Fibroblast of lung (primary cell): ENCODE measurements around the gene CEACAM6. TPM values are rescaled to one million over a fixed set of nuclear protein-coding genes. Genes with fewer than 3 reads are reported as not detected.
"Not testable (repeated sequence)": the region's sequence is repeated elsewhere in the genome, so short reads cannot be mapped to it uniquely, and the experiment has no call there.

ENCODE experiments used
- DNase-seq, 2 donors: peaks; one replicate each; pipeline versions ENCODE4 v3.0.0 to v3.0.0-alpha.2; 2010; ENCODE audit warnings: low read depth in 2 of 2
- H2AFZ ChIP-seq: 2 replicates; pipeline ENCODE4 v1.5.1; 2012; ENCODE audit warnings: low read length, control low read depth, inconsistent platforms
- H3K27ac ChIP-seq: 2 replicates; pipeline ENCODE4 v1.5.1; 2011; ENCODE audit warnings: low read length, control low read depth; ENCODE audit not compliant: insufficient read depth
- H3K27me3 ChIP-seq: 2 replicates; pipeline ENCODE4 v1.5.1; 2011; ENCODE audit warnings: mild to moderate bottlenecking, low read length; ENCODE audit not compliant: control insufficient read depth, insufficient read depth
- H3K36me3 ChIP-seq: 2 replicates; pipeline ENCODE4 v1.5.1; 2011; ENCODE audit warnings: low read length; ENCODE audit not compliant: control insufficient read depth, insufficient read depth
- H3K4me1 ChIP-seq: 2 replicates; pipeline ENCODE4 v1.5.1; 2011; ENCODE audit warnings: low read length; ENCODE audit not compliant: control insufficient read depth, insufficient read depth; ENCODE audit errors: extremely low read depth
- H3K4me2 ChIP-seq: 2 replicates; pipeline ENCODE4 v1.5.1; 2011; ENCODE audit warnings: low read length, control low read depth; ENCODE audit not compliant: insufficient read depth; ENCODE audit errors: extremely low read depth
- H3K4me3 ChIP-seq, 4 experiments: fragments of 200-600 bp in 1 of 4; sonication (generic) in 1 of 4; replicated peaks in 1 of 4; 2 replicates each; pipeline ENCODE4 v1.5.1; 2011 to 2016; ENCODE audit warnings: low read length in 4 of 4, low read depth in 3 of 4, mild to moderate bottlenecking in 3 of 4, control low read depth in 2 of 4, inconsistent platforms in 1 of 4, mixed read lengths in 1 of 4; ENCODE audit not compliant: insufficient read depth in 1 of 4; ENCODE audit errors: control extremely low read depth in 1 of 4
- H3K79me2 ChIP-seq: 2 replicates; pipeline ENCODE4 v1.5.1; 2012; ENCODE audit warnings: mild to moderate bottlenecking, low read length, inconsistent platforms; ENCODE audit not compliant: control insufficient read depth, insufficient read depth
- H3K9ac ChIP-seq: 2 replicates; pipeline ENCODE4 v1.5.1; 2011; ENCODE audit warnings: mild to moderate bottlenecking, low read length, control low read depth; ENCODE audit not compliant: insufficient read depth
- H3K9me3 ChIP-seq: 2 replicates; pipeline ENCODE4 v1.5.1; 2012; ENCODE audit warnings: low read depth, low read length; ENCODE audit not compliant: control insufficient read depth, insufficient read depth
- H4K20me1 ChIP-seq: 2 replicates; pipeline ENCODE4 v1.5.1; 2011; ENCODE audit warnings: low read length; ENCODE audit not compliant: control insufficient read depth, insufficient read depth; ENCODE audit errors: extremely low read depth
- EZH2 ChIP-seq: IDR thresholded peaks from 2 replicates; pipeline ENCODE4 v1.5.1; 2012; ENCODE audit warnings: low read length, control low read depth, mild to moderate bottlenecking; ENCODE audit errors: missing control alignments
- polyA plus RNA-seq, 2 donors: library from polyadenylated mRNA; depleted of rRNA in 1 of 2; stranded (reverse) in 1 of 2; unstranded in 1 of 2; fragments of >200 nt; gene quantifications; 2 replicates each; pipeline ENCODE4 v1.2.1, GENCODE V29; 2011 to 2012; ENCODE audit warnings: missing spikeins in 1 of 2
- total RNA-seq: library from RNA; depleted of rRNA; stranded (reverse); fragments of >200 nt; gene quantifications from 2 replicates; pipeline ENCODE4 v1.2.1, GENCODE V29; 2014
- TF ChIP-seq, protein P1 (sequence below), 2 donors: IDR thresholded peaks in 1 of 2; conservative IDR thresholded peaks in 1 of 2; 1 replicate in 1 of 2; 2 replicates in 1 of 2; pipeline ENCODE4 v1.5.1; 2011 to 2012; ENCODE audit warnings: low read length in 2 of 2, control low read depth in 1 of 2, inconsistent platforms in 1 of 2, low read depth in 1 of 2, mild to moderate bottlenecking in 1 of 2

The CEACAM6 gene
- total and polyA plus RNA-seq, 2 donors (not counting 1 experiment from before 2014, with no cell fraction given), result not detected

DNA sequence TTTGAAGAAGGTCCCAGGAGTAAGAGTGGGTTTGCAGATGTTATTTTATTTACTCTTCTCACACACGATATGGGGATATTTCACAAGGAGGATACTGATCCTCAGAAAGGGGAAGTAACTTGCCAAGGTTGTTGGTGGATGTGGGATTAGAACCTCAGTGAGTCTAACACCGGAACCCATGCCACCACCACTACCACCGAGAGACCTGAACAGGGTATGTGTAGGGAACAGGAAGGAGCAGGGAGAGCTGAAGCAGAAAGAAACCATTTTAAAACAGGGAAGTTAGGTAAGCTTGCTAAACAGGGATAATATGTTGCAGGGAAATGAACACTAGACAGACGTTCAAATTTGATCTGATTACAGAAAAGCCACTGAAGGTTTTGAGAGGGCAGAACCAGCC, 29.4 kb downstream of the CEACAM6 start:
- H4K20me1 ChIP-seq, result no peaks in the 10 kb centered on the region
- H3K79me2 ChIP-seq, result no peaks in the 10 kb centered on the region
- peaks cover 5% of the 10 kb centered on the region for H3K27me3 ChIP-seq
- no peaks in the 10 kb centered on the region for H3K36me3 ChIP-seq
- H3K4me2 ChIP-seq, result no peak overlapping the region
- H3K4me3 ChIP-seq, result no peak overlapping the region
- H3K9ac ChIP-seq, result no peak overlapping the region
- no peak overlapping the region for H3K27ac ChIP-seq
- DNase-seq, result no peak
- H2AFZ ChIP-seq, result no peak overlapping the region
- TF ChIP-seq, protein P1, sequence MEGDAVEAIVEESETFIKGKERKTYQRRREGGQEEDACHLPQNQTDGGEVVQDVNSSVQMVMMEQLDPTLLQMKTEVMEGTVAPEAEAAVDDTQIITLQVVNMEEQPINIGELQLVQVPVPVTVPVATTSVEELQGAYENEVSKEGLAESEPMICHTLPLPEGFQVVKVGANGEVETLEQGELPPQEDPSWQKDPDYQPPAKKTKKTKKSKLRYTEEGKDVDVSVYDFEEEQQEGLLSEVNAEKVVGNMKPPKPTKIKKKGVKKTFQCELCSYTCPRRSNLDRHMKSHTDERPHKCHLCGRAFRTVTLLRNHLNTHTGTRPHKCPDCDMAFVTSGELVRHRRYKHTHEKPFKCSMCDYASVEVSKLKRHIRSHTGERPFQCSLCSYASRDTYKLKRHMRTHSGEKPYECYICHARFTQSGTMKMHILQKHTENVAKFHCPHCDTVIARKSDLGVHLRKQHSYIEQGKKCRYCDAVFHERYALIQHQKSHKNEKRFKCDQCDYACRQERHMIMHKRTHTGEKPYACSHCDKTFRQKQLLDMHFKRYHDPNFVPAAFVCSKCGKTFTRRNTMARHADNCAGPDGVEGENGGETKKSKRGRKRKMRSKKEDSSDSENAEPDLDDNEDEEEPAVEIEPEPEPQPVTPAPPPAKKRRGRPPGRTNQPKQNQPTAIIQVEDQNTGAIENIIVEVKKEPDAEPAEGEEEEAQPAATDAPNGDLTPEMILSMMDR (conservative IDR thresholded peaks at IDR 0.05 in 1 of 2, IDR thresholded peaks at IDR 0.05 in 1 of 2; ENCODE audit: low read depth in 1 of 2, low read length in 2 of 2), result no peak
- TF ChIP-seq EZH2, result no peak
- no peaks in the 10 kb centered on the region for H3K4me1 ChIP-seq
- no peaks in the 10 kb centered on the region for H3K9me3 ChIP-seq

DNA sequence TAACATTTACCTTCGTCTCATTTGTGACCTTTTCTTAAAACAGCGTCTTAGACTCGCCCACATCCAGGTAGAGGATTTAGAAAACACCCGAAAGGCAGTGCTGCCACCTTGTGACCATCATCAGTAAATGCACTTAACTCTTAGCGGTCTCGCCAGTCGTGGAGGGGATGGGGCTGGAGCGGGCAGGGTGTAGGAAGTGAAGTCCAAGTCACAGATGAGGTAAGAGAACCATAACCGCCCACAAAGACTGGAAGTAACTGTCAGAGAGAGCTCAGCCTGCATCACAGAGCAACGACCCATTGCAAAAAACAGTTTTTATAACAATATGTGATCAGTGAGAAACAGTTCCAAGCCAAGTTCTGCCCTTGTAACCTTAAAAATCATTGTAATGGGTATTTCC, 30.3 kb downstream of the CEACAM6 start:
- H3K27me3 ChIP-seq, result peaks cover 5% of the 10 kb centered on the region
- H3K36me3 ChIP-seq, result no peaks in the 10 kb centered on the region
- peak; percentile 11 for TF ChIP-seq EZH2
- TF ChIP-seq, protein P1 (conservative IDR thresholded peaks at IDR 0.05 in 1 of 2, IDR thresholded peaks at IDR 0.05 in 1 of 2; ENCODE audit: low read depth in 1 of 2, low read length in 2 of 2), result peak; percentile 68 to 84
- no peaks in the 10 kb centered on the region for H3K9me3 ChIP-seq
- H3K4me2 ChIP-seq, result no peak overlapping the region
- no peaks in the 10 kb centered on the region for H4K20me1 ChIP-seq
- no peak overlapping the region for H3K27ac ChIP-seq
- H3K4me3 ChIP-seq, result no peak overlapping the region
- peak; percentile 64 to 68 for DNase-seq
- H3K9ac ChIP-seq, result no peak overlapping the region
- no peak overlapping the region for H2AFZ ChIP-seq
- H3K79me2 ChIP-seq, result no peaks in the 10 kb centered on the region
- no peaks in the 10 kb centered on the region for H3K4me1 ChIP-seq

DNA sequence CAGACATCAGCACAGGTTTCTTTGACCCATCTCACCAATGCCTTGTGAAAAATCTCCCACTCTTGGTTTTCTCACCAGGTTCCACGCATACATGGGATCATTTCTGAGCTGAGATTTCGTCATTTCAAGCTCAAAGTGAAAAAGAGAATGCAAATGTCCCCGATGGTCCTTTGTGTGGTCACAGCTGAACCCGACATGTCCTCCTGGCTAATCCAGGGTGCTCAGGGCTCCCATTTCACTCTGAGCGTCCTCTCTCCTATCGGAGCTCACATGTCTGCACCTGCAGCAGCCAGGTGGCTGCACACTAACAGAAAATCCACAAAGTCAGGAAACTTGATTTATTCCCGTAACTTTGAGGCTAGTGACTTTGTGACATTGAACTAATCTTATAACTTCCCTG, 31.7 kb downstream of the CEACAM6 start:
- Histone ChIP-seq H2AFZ (no peak overlapping the region), H3K4me3 (no peak overlapping the region), H3K27ac (no peak overlapping the region), H3K36me3 (no peaks in the 10 kb centered on the region), H4K20me1 (no peaks in the 10 kb centered on the region), H3K4me1 (no peaks in the 10 kb centered on the region), H3K27me3 (peaks cover 5% of the 10 kb centered on the region), H3K79me2 (no peaks in the 10 kb centered on the region), H3K4me2 (no peak overlapping the region), H3K9ac (no peak overlapping the region), H3K9me3 (no peaks in the 10 kb centered on the region)
- no peak for TF ChIP-seq EZH2
- TF ChIP-seq, protein P1 (conservative IDR thresholded peaks at IDR 0.05 in 1 of 2, IDR thresholded peaks at IDR 0.05 in 1 of 2; ENCODE audit: low read depth in 1 of 2, low read length in 2 of 2), result no peak
- no peak for DNase-seq

DNA sequence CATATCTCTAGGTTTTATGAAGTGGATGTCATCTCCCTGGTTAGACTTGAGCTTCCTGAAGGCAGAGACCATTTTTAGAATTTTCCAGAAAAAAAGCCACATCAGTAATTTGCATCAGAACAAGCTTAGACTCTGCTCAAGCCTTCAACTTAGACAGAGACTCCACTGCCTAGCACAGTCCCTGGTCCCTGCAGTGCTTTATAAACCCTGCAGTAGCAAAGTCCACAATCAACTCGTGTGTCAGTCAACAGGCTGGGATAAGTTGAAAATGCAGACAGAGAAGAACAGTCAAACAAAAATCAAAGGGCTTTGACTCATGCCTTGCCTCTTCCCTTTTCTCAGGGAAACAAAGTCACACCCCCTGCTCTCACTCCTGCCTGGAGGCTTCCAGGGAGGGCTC, 33.2 kb downstream of the CEACAM6 start:
- H2AFZ ChIP-seq, H4K20me1 ChIP-seq, H3K4me3 ChIP-seq, H3K79me2 ChIP-seq, H3K27me3 ChIP-seq, DNase-seq, H3K9me3 ChIP-seq, H3K9ac ChIP-seq, H3K36me3 ChIP-seq, H3K4me1 ChIP-seq, H3K4me2 ChIP-seq, H3K27ac ChIP-seq: not testable (repeated sequence)

DNA sequence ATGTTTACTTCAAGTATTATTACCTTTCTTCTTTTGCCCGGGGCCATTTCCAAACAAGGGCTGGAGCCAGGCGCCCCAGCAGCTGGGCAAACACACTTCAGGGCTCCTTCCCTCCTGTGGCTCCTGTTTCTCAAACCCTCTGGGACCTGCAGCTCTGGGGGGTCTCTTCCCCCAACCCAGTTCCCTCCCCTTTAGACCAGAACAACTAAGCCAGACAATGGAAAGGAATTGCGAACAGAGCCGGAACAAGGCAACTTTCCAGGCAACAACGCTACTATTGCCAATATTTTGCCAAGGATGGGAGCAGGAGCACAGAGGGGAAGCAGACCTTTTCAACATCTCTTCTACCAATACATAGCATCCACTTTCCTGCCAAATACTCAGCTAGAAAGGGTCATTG, 33.7 kb downstream of the CEACAM6 start:
- H3K4me1 ChIP-seq, H3K27ac ChIP-seq, H3K9me3 ChIP-seq, H2AFZ ChIP-seq, H4K20me1 ChIP-seq, H3K4me2 ChIP-seq, H3K9ac ChIP-seq, H3K27me3 ChIP-seq, H3K79me2 ChIP-seq, H3K36me3 ChIP-seq, H3K4me3 ChIP-seq, DNase-seq: not testable (repeated sequence)
